Measurements from ENCODE around the gene ZMIZ1. TPM values are rescaled to one million over a fixed set of nuclear protein-coding genes. Genes with fewer than 3 reads are reported as not detected.

ZMIZ1 gene
- total and polyA plus RNA-seq, 2 experiments from 2014 or later, result 9.2 to 30.9 TPM

GRCh38 chr10:79328147-79328701, 259.5 kb downstream of the ZMIZ1 start (continued):
- no peak for TF ChIP-seq CTCF (conservative IDR thresholded peaks at IDR 0.05; ENCODE audit: low read depth in 2 of 2)
- no peak for TF ChIP-seq EZH2 (IDR thresholded peaks at IDR 0.05; ENCODE audit: low read depth, unreplicated experiment)

GRCh38 chr10:79328737-79329504, 260.2 kb downstream of the ZMIZ1 start:
- Histone ChIP-seq H3K4me1 (ENCODE audit: insufficient read depth) (no peaks in the 10 kb centered on the region), H2AFZ (no peak overlapping the region), H3K27me3 (ENCODE audit: insufficient read depth) (no peaks in the 10 kb centered on the region), H3K9me2 (ENCODE audit: insufficient read depth) (no peaks in the 10 kb centered on the region), H3K27ac (ENCODE audit: low read depth) (no peak overlapping the region), H3K79me2 (replicated peaks; ENCODE audit: insufficient read depth) (no peaks in the 10 kb centered on the region), H4K20me1 (replicated peaks; ENCODE audit: insufficient read depth) (no peaks in the 10 kb centered on the region), H3F3A (replicated peaks; ENCODE audit: low read depth) (no peaks in the 10 kb centered on the region), H3K4me3 (no peak overlapping the region), H3K36me3 (ENCODE audit: insufficient read depth) (no peaks in the 10 kb centered on the region), H3K4me2 (no peak overlapping the region)
- peaks cover 4% of the 10 kb centered on the region; the same call in 2 of the 3 replicates for H3K9me3 Mint-ChIP-seq
- no peak overlapping the region for H3K27ac Mint-ChIP-seq
- ATAC-seq (no peak), DNase-seq (ENCODE audit: low spot score) (no peak)
- no peak overlapping the region for H3K4me3 Mint-ChIP-seq
- H3K4me1 Mint-ChIP-seq, result no peaks in the 10 kb centered on the region
- H3K36me3 Mint-ChIP-seq (ENCODE audit: low read depth), result no peaks in the 10 kb centered on the region
- H3K27me3 Mint-ChIP-seq (ENCODE audit: insufficient read depth, low read depth, poor library complexity), result no peaks in the 10 kb centered on the region
- TF ChIP-seq EZH2 (IDR thresholded peaks at IDR 0.05; ENCODE audit: low read depth, unreplicated experiment) (no peak), STAT1 (IDR thresholded peaks at IDR 0.05; ENCODE audit: unreplicated experiment) (no peak), NANOG (IDR thresholded peaks at IDR 0.05; ENCODE audit: borderline replicate concordance) (no peak), JUNB (IDR thresholded peaks at IDR 0.05; ENCODE audit: unreplicated experiment) (no peak), ZNF331 (CRISPR knock-in tag; IDR thresholded peaks at IDR 0.05; ENCODE audit: low read depth) (no peak), REST (IDR thresholded peaks at IDR 0.05; ENCODE audit: unreplicated experiment) (no peak), CREB1 (CRISPR knock-in tag; IDR thresholded peaks at IDR 0.05; ENCODE audit: low read depth) (no peak), POLR2AphosphoS5 (IDR thresholded peaks at IDR 0.05; ENCODE audit: low read depth) (no peak), ZNF114 (CRISPR knock-in tag; IDR thresholded peaks at IDR 0.05) (no peak), EZH2phosphoT487 (IDR thresholded peaks at IDR 0.05; ENCODE audit: unreplicated experiment) (no peak), ZNF462 (CRISPR knock-in tag; IDR thresholded peaks at IDR 0.05) (no peak)

Measured in GM23338 (cell line).